HG02798 (cell line): ENCODE measurements around the gene BCL2L2.

Experiments used
- ATAC-seq: cut with Tn5 transposase; IDR thresholded peaks from one replicate; pipeline ENCODE4 v1.9.1; 2021; ENCODE audit warnings: mild to moderate bottlenecking; ENCODE audit not compliant: unreplicated experiment, poor library complexity

The BCL2L2 gene

GRCh38 chr14:23352506-23353432, 46.1 kb downstream of the BCL2L2 start, which contains the start of gene SLC22A17:
SLC22A17 (minus strand) TSS chr14:23352887.
- no peak for ATAC-seq

DNA sequence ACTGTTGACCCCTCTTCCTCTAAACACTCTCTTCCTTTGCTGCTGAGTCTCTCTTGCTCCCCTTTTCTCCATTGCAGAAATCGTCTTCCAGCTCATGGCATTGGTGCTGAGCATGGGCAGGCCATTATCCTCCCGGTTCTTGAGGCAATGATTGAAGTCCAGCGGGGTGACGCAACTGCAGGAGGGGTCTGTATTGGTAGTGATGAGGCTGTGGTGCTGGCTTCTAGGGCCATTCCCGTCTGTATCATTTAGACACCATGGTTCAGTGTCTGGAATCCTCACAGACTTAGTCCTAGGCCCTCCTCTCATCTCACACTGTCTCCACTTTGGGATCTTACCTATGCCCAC, 46.8 kb downstream of the BCL2L2 start:
- no peak for ATAC-seq

GRCh38 chr14:23354990-23355389, 48.4 kb downstream of the BCL2L2 start:
- no peak for ATAC-seq

- no peak for ATAC-seq
Observed at GRCh38 chr14:23355871-23356435, 49.3 kb downstream of the BCL2L2 start.

GRCh38 chr14:23356662-23357061, 50.0 kb downstream of the BCL2L2 start:
- ATAC-seq, result no peak

DNA sequence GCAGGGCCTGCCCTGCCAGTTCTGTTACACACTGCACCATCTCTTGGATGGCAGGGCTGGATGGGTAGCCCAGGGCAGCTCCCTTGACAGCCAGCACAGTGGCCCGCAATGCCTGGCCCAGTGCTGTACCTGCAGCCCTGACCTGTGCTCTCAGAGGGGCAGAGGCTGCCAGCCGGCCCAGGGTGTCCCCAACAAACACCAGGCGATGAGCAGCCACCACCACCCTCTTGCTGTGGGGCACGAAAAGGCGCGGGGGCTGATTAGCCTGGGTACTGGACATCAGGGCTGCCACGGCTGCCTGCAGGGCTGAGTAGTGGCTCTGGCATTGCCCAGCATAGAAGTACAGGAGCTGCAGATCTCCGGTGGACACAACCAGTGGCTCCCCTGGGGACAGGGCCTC, 50.6 kb downstream of the BCL2L2 start:
- ATAC-seq, result no peak

- ATAC-seq, result no peak
Observed at GRCh38 chr14:23358042-23358441, 51.4 kb downstream of the BCL2L2 start.

DNA sequence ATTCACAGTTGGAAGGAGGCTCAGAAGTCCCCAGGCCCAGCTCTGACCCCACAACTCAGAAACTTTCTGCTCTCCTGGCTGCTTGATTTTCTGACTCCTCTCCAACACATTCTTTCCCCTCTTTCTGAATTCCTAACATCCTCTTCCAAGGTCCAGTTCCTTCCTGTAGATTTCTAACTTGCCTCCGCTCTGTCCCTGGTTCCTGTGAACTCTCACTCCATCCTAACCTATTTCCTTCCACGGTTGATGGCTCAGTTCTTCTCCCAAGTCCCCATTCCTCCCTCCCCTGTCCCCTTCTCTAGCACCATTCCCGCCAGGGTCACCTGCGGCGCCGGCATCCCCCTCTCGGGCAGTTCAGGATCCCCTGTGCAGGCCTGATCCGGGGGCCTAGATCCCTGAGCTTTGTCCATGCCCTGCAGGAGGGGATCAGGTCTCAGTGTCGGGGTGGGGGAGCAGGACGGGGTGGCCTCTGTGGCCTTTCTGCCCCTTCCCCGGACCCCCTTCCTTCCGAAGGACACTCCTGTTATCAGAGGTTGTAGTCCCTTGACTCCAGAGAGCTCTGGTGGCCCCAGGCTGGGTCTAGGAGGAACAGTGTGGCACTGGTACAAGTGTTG, 52.0 kb downstream of the BCL2L2 start:
- ATAC-seq, result no peak

DNA sequence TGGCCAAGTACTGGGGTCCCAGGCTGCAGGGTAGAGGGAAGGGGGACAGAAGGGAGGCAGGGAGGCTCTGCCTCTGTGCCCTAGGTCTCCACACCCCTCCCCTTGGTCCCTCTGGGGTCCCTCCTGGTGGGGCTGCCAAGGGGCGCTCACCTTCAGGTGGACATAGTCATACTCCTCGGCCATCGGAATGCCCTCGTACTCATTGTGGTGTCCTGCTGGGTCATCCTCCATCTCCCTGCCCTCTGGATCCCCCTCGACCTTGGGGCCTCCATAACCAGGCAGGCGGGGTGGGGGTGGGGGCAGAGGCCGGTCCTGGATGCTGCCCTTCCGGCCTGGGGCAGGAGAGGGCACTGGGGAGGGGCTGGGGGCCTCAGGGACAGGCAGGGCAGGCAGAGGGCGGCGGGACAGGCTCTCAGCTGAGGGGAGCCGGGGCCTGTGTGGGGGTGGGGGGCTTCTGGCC, 52.6 kb downstream of the BCL2L2 start:
- ATAC-seq, result no peak

DNA sequence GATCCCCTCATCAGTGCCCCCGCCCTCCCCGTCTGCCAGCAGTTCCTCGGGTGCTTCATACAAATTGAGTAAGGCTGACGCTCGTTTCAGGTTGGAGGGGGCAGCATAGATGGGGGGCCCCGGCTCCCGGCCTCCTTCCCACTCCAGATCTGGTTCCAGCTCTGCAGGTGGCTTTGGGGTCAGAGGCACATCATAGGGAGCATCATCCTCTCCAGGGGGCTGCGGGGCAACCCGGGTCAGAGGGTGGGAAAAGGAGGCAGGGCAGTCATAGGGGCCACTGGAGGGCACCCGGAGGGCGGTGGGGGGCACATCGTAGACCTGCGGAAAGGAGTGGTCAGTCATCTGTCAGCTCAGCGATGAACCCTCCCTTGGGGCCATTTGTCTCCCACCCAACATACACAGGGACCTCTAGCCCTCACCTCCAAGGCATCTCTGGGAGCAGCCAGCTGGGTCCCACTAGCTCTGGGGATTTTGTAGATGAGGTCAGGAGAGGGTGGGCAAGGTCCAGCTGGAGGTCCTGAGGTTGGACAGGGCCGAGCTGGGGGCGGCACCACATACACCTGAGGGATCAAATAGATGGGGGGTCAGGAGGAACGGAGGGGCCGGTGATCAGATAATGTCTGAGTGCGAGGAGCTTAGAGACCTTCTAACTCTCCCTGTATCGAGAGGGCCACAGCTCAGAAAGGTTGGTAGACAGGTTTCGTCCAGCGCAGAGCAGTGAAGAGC, 53.3 kb downstream of the BCL2L2 start:
- ATAC-seq, result no peak

GRCh38 chr14:23360496-23360895, 53.9 kb downstream of the BCL2L2 start:
- ATAC-seq, result no peak

DNA sequence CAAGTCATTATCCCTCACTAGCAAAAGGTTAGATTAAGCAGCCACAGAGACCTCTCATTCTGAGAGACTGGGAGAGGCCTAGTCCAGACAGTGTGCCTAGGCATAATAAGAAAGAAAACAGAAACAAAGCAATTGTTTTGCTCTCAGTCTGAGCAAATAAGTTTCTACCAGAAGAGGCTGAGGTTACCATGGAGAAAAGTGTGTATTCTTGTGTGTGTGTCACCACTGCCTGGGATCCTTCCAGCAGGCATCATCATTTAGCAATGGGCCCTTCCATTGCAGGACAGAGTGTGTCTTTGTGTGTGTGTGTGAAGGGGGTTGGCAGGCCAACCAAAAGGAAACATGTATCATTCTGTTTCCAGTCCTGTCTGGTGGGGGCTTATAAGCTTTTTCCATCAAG, 54.7 kb downstream of the BCL2L2 start:
- ATAC-seq, result no peak
